Upper lobe of left lung (tissue), 6 donors: ENCODE results near the gene SLC38A3. TPM values are rescaled to one million over a fixed set of nuclear protein-coding genes. Genes with fewer than 3 reads are reported as not detected.

Source experiments
- ATAC-seq, 2 donors: fragments of 200-7000 bp; cut with Tn5 transposase; one replicate each; pipeline ENCODE4 v1.9.1; 2022; ENCODE audit warnings: mild to moderate bottlenecking in 2 of 2, moderate library complexity in 2 of 2; ENCODE audit not compliant: low FRiP score in 2 of 2
- DNase-seq, 2 donors: peaks; one replicate each; pipeline ENCODE4 v3.0.0-alpha.2; 2019 to 2020
- H3K27ac ChIP-seq, 4 donors: fragments of 200-600 bp; sonication (generic); one replicate each; pipeline ENCODE4 v1.5.1; 2016 to 2019
- H3K27me3 ChIP-seq, 4 donors: fragments of 200-600 bp; sonication (generic); one replicate each; pipeline ENCODE4 v1.5.1; 2017 to 2019
- H3K36me3 ChIP-seq, 4 donors: fragments of 200-600 bp; sonication (generic); one replicate each; pipeline ENCODE4 v1.5.1; 2016 to 2019
- H3K4me1 ChIP-seq, 4 donors: fragments of 200-600 bp; sonication (generic); one replicate each; pipeline ENCODE4 v1.5.1; 2018 to 2019
- H3K4me3 ChIP-seq, 4 donors: fragments of 200-600 bp; sonication (generic); one replicate each; pipeline ENCODE4 v1.5.1; 2017 to 2019; ENCODE audit warnings: mild to moderate bottlenecking in 2 of 4, moderate library complexity in 1 of 4
- H3K9me3 ChIP-seq, 4 donors: fragments of 200-600 bp; sonication (generic); one replicate each; pipeline ENCODE4 v1.5.1; 2018 to 2019
- EP300 ChIP-seq, 4 donors: sonication (generic); formaldehyde crosslinking; IDR thresholded peaks; one replicate each; pipeline ENCODE4 v1.5.1; 2017; ENCODE audit warnings: antibody characterized with exemption in 4 of 4, control low read depth in 2 of 4
- POLR2A ChIP-seq, 4 donors: fragments of 450-650 bp; IDR thresholded peaks; one replicate each; pipeline ENCODE4 v1.5.1; 2016 to 2017; ENCODE audit warnings: antibody characterized with exemption in 4 of 4, mild to moderate bottlenecking in 2 of 4
- POLR2AphosphoS5 ChIP-seq, 2 donors: sonication (generic); formaldehyde crosslinking; IDR thresholded peaks; one replicate each; pipeline ENCODE4 v1.5.1; 2017; ENCODE audit warnings: antibody characterized with exemption in 2 of 2
- WGBS, 2 donors: methylation state at CpG; one replicate each; pipeline ENCODE4 v1.1.5; 2017 to 2018; 5-methylcytosine and 5-hydroxymethylcytosine counted together
- total RNA-seq, 6 donors: library from RNA; depleted of rRNA in 4 of 6; stranded (reverse); fragments of >200 nt in 4 of 6; gene quantifications; one replicate each; pipeline versions ENCODE4 v1.1.0 to v1.2.1, GENCODE V29; 2016 to 2021
- TF ChIP-seq, protein P1 (sequence below), 6 experiments: fragments of 450-650 bp in 4 of 6; fragments of 200-600 bp in 2 of 6; sonication (generic) in 2 of 6; IDR thresholded peaks; one replicate each; pipeline ENCODE4 v1.5.1; 2016 to 2019; ENCODE audit warnings: antibody characterized with exemption in 6 of 6
- donor health status: DM: no; HTN: no; CAD: no; lungs with moderate emphysema.
- donor health status: DM: no; HTN: yes; CAD: no; lungs with severe emphysema.

The SLC38A3 gene
- total RNA-seq, 6 donors from 2014 or later = 0.15 to 0.17 TPM; not detected in 4

- Histone ChIP-seq H3K27me3 (no peaks in the 10 kb centered on the region), H3K36me3 (peaks cover 0 to 37% (median 17%) of the 10 kb centered on the region in 4 donors), H3K27ac (peak overlapping the region in 1 of 4 donors; percentile 14), H3K9me3 (no peaks in the 10 kb centered on the region), H3K4me1 (peaks cover 21 to 47% (median 34%) of the 10 kb centered on the region in 4 donors), H3K4me3 (no peak overlapping the region)
- DNase-seq = no peak
- no peak for TF ChIP-seq POLR2A (IDR thresholded peaks at IDR 0.05)
- TF ChIP-seq, protein P1, sequence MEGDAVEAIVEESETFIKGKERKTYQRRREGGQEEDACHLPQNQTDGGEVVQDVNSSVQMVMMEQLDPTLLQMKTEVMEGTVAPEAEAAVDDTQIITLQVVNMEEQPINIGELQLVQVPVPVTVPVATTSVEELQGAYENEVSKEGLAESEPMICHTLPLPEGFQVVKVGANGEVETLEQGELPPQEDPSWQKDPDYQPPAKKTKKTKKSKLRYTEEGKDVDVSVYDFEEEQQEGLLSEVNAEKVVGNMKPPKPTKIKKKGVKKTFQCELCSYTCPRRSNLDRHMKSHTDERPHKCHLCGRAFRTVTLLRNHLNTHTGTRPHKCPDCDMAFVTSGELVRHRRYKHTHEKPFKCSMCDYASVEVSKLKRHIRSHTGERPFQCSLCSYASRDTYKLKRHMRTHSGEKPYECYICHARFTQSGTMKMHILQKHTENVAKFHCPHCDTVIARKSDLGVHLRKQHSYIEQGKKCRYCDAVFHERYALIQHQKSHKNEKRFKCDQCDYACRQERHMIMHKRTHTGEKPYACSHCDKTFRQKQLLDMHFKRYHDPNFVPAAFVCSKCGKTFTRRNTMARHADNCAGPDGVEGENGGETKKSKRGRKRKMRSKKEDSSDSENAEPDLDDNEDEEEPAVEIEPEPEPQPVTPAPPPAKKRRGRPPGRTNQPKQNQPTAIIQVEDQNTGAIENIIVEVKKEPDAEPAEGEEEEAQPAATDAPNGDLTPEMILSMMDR (IDR thresholded peaks at IDR 0.05) = peak in 2 of 6 experiments; percentile 7 to 20
- 86 to 89% methylated on average over 8 to 17 of the region's 17 CpGs for WGBS, 2 donors
- peak in 1 of 2 donors; percentile 56 for ATAC-seq
Observed at GRCh38 chr3:50174947-50175524, 30.0 kb upstream of the SLC38A3 start.

DNA sequence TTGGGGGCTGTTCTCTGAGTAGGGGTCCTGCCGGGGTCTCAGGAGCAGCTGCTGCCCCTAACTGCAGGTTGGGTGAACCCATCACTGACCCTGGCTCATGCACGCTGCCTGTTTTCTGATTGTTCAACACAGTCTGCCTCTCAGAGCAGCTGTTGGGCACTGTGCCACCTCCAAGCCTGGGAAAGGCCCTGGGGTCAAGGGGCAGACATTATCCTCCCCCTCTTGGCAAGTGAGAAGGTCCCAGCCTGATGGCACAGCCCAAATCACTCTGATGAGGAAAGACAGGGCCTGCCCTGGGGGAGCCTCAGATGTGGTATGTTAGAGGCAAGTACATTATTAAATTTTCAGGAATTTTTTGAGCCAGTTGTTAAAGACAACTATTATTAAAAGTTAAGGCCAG, 27.7 kb upstream of the SLC38A3 start:
- H3K27ac ChIP-seq = no peak overlapping the region

DNA sequence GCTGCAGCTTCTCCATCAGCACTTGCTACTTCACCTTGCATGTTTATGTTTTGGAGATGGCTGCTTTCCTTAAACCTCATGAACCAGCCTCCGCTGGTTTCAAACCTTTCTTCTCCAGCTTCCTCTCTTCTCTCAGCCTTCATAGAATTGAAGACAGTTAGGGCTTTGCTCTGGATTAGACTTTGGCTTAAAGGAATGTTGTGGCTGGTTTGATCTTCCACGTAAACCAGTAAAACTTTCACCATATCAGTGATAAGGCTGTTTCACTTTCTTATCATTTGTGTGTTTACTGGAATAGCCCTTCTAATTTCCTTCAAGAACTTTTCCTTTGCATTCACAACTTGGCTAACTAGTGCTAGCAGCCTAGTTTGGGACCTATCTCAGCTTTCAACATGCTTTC, 25.4 kb upstream of the SLC38A3 start:
- peaks cover 0 to 62% (median 29%) of the 10 kb centered on the region in 4 donors for H3K36me3 ChIP-seq

More for the DNA sequence above, 27.7 kb upstream of the SLC38A3 start:
- whole genome bisulfite sequencing, 2 donors = 55% methylated on average over 2 of the region's 2 CpGs; no CpG with 5 or more reads in 1 of the 2 donors
- Histone ChIP-seq H3K4me3 (no peak overlapping the region), H3K36me3 (peaks cover 0 to 50% (median 18%) of the 10 kb centered on the region in 4 donors), H3K9me3 (no peaks in the 10 kb centered on the region), H3K4me1 (peaks cover 0 to 26% (median 16%) of the 10 kb centered on the region in 4 donors), H3K27me3 (no peaks in the 10 kb centered on the region)
- ATAC-seq (no peak), DNase-seq (no peak)
- TF ChIP-seq POLR2A (IDR thresholded peaks at IDR 0.05) = no peak
- TF ChIP-seq, protein P1 (IDR thresholded peaks at IDR 0.05) = no peak
- peak in 1 of 2 donors; percentile 24 for TF ChIP-seq POLR2AphosphoS5 (IDR thresholded peaks at IDR 0.05)
- no peak for TF ChIP-seq EP300 (IDR thresholded peaks at IDR 0.05)

DNA sequence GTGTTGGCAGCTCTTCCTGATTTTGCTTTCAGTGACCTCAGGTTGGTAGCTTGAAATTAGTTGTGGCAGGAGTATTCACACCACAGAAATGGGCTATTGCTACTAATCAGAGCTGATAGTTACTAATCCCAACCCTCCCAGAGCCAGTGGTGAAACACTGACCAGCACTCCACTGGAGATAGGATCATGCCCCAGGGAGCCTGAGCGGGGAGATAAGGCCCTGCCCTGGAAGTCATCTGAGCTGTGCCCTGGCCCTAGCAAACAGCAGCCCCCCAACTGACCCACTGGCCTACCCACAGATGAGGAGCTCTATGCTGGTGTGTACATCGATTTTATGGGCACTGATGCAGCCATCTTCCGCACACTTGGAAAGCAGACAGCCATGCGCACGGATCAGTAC, 23.1 kb upstream of the SLC38A3 start:
- no peak for ATAC-seq
- H3K4me1 ChIP-seq = peaks cover 0 to 5% (median 2%) of the 10 kb centered on the region in 4 donors
- no peak overlapping the region for H3K4me3 ChIP-seq
- H3K9me3 ChIP-seq = no peaks in the 10 kb centered on the region
- H3K36me3 ChIP-seq = peaks cover 0 to 62% (median 29%) of the 10 kb centered on the region in 4 donors
- no peak for DNase-seq
- 100% methylated on average over 3 to 5 of the region's 5 CpGs for WGBS, 2 donors
- TF ChIP-seq POLR2A (IDR thresholded peaks at IDR 0.05) = no peak
- TF ChIP-seq EP300 (IDR thresholded peaks at IDR 0.05) = no peak
- no peak for TF ChIP-seq POLR2AphosphoS5 (IDR thresholded peaks at IDR 0.05)
- TF ChIP-seq, protein P1 (IDR thresholded peaks at IDR 0.05) = no peak
- no peak overlapping the region for H3K27ac ChIP-seq
- H3K27me3 ChIP-seq = no peaks in the 10 kb centered on the region

More for the DNA sequence above, 25.4 kb upstream of the SLC38A3 start:
- peak overlapping the region in 1 of 4 donors; percentile 17 for H3K27ac ChIP-seq
- no peak for DNase-seq
- H3K9me3 ChIP-seq = no peaks in the 10 kb centered on the region
- no peaks in the 10 kb centered on the region for H3K27me3 ChIP-seq
- no peak for TF ChIP-seq POLR2A (IDR thresholded peaks at IDR 0.05)
- no peak for TF ChIP-seq POLR2AphosphoS5 (IDR thresholded peaks at IDR 0.05)
- TF ChIP-seq EP300 (IDR thresholded peaks at IDR 0.05) = no peak
- TF ChIP-seq, protein P1 (IDR thresholded peaks at IDR 0.05) = no peak
- peaks cover 0 to 7% (median 5%) of the 10 kb centered on the region in 4 donors for H3K4me1 ChIP-seq
- WGBS, 2 donors = 25 to 27% methylated on average over 2 of the region's 2 CpGs
- ATAC-seq = no peak
- no peak overlapping the region for H3K4me3 ChIP-seq
